DMS53 (cell line): Measurements from ENCODE around the gene CCDC187.

Experiments
- DNase-seq: peaks from one replicate; lab custom pipeline; 2025; lab: John Stamatoyannopoulos, UW

The CCDC187 gene

DNA sequence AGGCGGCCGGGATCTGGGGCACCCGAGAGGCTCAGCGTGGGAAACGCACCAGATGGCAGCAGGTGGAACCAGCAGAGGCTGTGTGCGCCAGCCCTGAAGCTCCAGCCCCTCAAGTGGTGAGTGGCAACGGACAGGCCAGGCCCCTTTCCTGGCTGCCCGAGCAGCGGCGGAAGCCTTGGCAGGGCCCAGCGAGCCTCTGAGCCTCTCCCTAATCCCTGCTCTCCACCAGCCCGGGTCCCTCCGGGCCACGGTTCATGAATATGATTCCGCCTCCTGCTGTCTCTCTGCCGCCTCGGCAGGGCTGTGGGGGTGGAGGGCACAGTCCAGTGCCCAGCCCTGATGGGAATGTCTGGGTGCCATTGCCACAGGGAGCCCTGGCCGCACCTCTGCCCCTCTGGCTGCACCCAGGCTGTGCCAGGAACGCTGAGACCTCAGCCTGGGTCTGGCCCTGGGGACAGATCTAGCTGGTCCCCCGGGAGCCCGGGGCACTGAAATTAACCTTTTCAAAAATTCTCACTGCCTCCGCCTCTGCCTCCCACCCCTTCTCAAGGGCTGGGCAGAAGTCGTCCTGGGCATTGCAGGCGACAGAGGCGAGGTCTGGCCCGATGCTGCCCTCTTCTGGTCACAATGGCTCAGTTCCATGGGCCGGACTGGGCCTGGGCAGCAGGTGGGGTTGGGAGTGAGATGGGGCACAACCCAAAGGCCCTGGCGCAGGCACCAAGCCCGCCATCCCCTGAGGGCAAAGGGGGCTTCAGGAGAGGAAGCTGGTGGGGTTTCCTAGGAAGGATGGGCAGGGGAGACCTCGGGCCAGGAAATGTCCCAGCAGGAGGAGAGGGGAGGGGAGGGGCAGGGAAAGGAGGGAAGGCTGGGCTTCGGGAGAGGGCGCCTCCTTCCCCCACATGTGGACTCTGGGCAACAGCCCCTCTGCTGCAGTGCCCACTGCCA lies 20.3 kb downstream of the CCDC187 start:
- DNase-seq, result peak; percentile 96

- peak; percentile 62 for DNase-seq
Measured at GRCh38 chr9:136282272-136282861, 21.5 kb downstream of the CCDC187 start.

- no peak for DNase-seq
Measured at GRCh38 chr9:136281421-136282271, 22.2 kb downstream of the CCDC187 start.

- DNase-seq, result no peak
Measured at GRCh38 chr9:136280535-136281315, 23.2 kb downstream of the CCDC187 start.

DNA sequence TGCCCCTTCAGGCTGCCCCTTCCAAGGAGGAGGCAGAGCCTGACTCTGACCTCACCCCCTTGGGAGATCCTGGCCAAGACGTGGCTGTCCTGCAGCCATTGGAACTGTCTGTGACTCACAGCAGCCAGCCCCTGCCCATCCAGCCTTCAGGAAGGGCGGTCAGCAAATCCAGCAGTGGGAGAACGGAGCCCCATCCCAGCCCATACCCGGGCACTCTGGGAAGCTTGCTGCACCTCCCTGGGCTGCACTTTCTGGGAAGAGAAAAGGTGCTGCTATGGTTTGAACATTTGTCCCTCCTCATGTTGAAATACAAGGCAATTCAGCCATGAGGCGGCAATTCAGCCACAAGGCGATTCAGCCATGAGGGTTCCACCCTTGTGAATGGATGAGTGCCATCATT lies 24.4 kb downstream of the CCDC187 start:
- no peak for DNase-seq

- no peak for DNase-seq
Measured at GRCh38 chr9:136278894-136279293, 25.0 kb downstream of the CCDC187 start.

GRCh38 chr9:136278221-136278620 lies 25.7 kb downstream of the CCDC187 start:
- no peak for DNase-seq

- DNase-seq, result no peak
Measured at GRCh38 chr9:136277746-136278145, 26.1 kb downstream of the CCDC187 start.

GRCh38 chr9:136276716-136277115 lies 27.2 kb downstream of the CCDC187 start:
- no peak for DNase-seq

DNA sequence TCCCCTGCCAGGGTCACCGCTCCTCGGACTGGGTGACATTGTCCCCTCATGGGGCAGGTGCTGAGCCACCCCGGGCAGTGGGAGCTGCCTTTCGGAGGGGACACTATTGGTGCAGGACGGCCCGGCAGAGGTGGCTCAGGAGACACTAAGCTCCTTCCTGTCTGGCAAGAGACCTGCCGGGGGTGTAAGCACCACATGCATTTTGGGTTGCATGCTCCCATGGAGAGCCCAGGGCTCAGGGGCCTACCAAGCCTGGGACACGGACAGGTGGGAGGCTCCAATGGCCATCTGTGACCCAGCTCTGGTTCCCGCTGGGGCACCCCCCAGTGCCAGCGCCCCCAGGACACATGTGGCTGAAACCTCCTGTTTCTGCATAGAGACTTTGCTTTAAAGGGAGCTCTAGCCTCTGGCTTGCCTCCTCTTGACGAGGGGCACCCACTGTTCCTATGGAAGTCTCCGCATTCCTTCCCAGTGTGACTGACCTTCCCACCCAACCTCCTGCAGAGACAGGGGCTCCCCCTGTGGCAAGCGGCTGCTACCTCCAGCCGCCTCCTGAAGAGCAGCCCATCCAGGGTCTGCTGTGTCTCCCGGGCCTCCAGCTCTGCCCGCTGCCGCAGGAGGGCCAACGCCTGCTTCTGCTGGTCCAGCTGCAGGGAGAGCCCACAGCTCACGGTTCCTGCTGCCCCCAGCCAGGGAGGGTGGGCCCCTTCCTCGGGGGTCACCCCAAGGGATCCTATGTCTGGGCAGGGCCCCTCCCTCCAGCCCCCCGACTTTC lies 28.1 kb downstream of the CCDC187 start:
- no peak for DNase-seq

- no peak for DNase-seq
Measured at GRCh38 chr9:136274786-136275654, 28.9 kb downstream of the CCDC187 start.

DNA sequence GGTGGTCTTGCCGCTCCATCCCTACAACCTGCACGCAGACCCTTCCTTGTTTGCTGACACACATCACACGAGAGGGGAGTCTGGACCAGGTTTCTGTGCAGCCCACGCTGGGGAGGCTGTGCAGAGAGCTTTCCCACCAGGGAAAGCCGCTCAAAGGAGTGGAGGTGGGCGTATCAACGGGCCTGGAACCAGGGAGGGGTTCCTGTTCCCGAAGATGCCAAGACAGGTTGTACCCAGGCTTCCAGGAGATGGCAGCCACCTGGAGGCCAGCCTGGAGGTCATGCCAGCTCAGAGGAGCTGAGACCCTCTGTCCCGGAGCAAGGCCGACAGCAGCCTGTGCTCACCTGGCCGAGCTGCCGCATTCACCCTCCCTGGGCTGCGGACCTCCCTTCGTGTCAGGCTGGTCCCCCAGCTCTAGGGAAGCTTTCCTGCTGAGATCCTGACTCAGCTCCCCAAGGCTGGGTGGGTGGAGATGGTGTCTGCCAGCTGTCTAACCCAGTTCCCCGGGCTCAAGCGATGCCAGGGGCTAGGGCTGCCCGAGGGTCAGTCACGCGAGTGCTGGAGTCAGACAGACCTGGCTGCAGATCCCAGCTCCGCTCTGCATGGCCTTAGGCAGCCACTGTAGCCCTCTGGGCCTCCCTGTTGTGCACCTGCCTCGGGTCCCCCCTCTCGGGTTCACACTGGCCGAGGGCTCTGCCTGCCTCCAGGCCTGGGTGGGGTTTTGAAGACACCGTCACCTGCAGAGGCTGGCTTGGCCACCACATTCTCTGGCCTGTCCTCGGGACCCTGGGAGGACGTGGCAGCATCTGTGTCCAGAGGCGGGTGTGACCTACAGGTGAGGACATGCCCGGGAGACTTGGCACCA lies 29.7 kb downstream of the CCDC187 start:
- no peak for DNase-seq

GRCh38 chr9:136273244-136273865 lies 30.5 kb downstream of the CCDC187 start:
- no peak for DNase-seq

DNA sequence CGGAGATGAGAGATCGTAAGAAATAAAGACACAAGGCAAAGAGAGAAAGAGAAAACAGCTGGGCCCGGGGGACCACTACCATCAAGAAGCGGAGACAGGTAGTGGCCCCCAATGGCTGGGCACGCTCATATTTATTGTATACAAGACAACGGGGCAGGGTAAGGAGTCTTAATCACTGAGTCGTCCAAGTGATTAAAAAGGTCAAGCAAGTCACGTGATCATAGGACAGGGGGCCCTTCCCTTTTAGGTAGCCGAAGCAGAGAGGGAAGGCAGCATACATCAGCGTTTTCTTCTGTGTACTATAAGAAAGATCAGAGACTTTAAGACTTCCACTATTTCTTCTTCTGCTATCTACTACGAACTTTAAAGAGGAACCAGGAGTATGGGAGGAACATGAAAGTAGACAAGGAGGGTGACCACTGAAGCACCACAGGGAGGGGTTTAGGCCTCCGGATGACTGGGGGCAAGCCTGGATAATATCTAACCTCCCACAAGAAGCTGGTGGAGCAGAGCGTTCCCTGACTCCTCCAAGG lies 33.7 kb downstream of the CCDC187 start:
- DNase-seq, result no peak

- DNase-seq, result no peak
Measured at GRCh38 chr9:136268735-136269134, 35.2 kb downstream of the CCDC187 start.

DNA sequence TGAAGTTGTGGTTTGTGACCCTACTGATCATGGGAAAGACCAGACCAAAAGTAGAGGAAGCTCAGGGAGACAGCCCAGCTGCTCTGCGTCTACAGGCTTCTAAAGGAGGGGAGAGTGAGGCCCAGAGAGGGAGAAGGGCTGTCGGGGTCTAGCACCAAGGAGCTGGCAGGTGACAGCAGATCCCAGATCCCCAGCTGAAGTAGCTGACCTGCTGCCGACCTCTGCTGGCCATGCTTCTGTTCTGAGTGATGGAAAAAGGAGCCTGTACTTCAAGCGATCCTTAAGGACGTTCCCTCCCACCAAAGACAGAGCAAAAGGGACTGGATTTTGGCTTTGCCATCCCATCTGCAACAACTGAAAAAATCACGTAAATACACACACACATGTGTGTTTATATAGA lies 35.6 kb downstream of the CCDC187 start:
- no peak for DNase-seq

GRCh38 chr9:136267261-136268111 lies 36.4 kb downstream of the CCDC187 start:
- peak; percentile 77 for DNase-seq
